CD4-positive, alpha-beta T cell treated with Interleukin-15 for 1 hour (primary cell): ENCODE results near the gene NR4A2.

ENCODE experiments used
- DNase-seq: peaks from one replicate; pipeline ENCODE4 v3.0.0-alpha.2; 2020

Gene NR4A2

GRCh38 chr2:156339865-156340264 is 7.3 kb upstream of the NR4A2 start:
- no peak for DNase-seq

- no peak for DNase-seq
These were observed 6.8 kb upstream of the NR4A2 start for GRCh38 chr2:156339110-156339847.

- DNase-seq = no peak
These were observed 6.1 kb upstream of the NR4A2 start for GRCh38 chr2:156338578-156338977.

GRCh38 chr2:156334496-156335478 is 2.3 kb upstream of the NR4A2 start:
- DNase-seq = peak; percentile 89

- DNase-seq = peak; percentile 86
These were observed 1.5 kb upstream of the NR4A2 start for GRCh38 chr2:156333951-156334495.

GRCh38 chr2:156333274-156333950 is 891 bp upstream of the NR4A2 start:
- DNase-seq = no peak

- no peak for DNase-seq
These were observed 312 bp downstream of the NR4A2 start for GRCh38 chr2:156332284-156332533.

- DNase-seq = peak; percentile 69
These were observed 793 bp downstream of the NR4A2 start for GRCh38 chr2:156331572-156332283.

- no peak for DNase-seq
These were observed 2.4 kb downstream of the NR4A2 start for GRCh38 chr2:156329927-156330726.

- DNase-seq = no peak
These were observed 3.2 kb downstream of the NR4A2 start for GRCh38 chr2:156329031-156329926.

- DNase-seq = no peak
These were observed 4.5 kb downstream of the NR4A2 start for GRCh38 chr2:156327835-156328695.

GRCh38 chr2:156326526-156327095 is 5.9 kb downstream of the NR4A2 start:
- DNase-seq = no peak

- no peak for DNase-seq
These were observed 6.6 kb downstream of the NR4A2 start for GRCh38 chr2:156325688-156326525.

GRCh38 chr2:156323754-156324153 is 8.8 kb downstream of the NR4A2 start:
- no peak for DNase-seq

- DNase-seq = no peak
These were observed 9.8 kb downstream of the NR4A2 start for GRCh38 chr2:156322686-156323231.

- DNase-seq = no peak
These were observed 10.4 kb downstream of the NR4A2 start for GRCh38 chr2:156322051-156322685.

GRCh38 chr2:156321243-156321904 is 11.1 kb downstream of the NR4A2 start:
- no peak for DNase-seq
